Measurements from ENCODE around the gene BRAT1. TPM values are rescaled to one million over a fixed set of nuclear protein-coding genes. Genes with fewer than 3 reads are reported as not detected.
A peak's percentile ranks its signal among the peaks of the same experiment; 100 is the strongest.

The BRAT1 gene
- total and polyA plus RNA-seq, 2 donors (not counting 1 experiment from before 2014, with no cell fraction given) = 36.8 to 68.3 TPM

- TF ChIP-seq, protein P1, sequence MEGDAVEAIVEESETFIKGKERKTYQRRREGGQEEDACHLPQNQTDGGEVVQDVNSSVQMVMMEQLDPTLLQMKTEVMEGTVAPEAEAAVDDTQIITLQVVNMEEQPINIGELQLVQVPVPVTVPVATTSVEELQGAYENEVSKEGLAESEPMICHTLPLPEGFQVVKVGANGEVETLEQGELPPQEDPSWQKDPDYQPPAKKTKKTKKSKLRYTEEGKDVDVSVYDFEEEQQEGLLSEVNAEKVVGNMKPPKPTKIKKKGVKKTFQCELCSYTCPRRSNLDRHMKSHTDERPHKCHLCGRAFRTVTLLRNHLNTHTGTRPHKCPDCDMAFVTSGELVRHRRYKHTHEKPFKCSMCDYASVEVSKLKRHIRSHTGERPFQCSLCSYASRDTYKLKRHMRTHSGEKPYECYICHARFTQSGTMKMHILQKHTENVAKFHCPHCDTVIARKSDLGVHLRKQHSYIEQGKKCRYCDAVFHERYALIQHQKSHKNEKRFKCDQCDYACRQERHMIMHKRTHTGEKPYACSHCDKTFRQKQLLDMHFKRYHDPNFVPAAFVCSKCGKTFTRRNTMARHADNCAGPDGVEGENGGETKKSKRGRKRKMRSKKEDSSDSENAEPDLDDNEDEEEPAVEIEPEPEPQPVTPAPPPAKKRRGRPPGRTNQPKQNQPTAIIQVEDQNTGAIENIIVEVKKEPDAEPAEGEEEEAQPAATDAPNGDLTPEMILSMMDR (IDR thresholded peaks at IDR 0.05) = no peak
- no peak for TF ChIP-seq EZH2 (IDR thresholded peaks at IDR 0.05; ENCODE audit: borderline replicate concordance, insufficient read depth, low read depth, low read length, poor library complexity, severe bottlenecking)
- peak; percentile 22 for DNase-seq
- Histone ChIP-seq H3K27ac (ENCODE audit: low read length in 2 of 2) (no peak overlapping the region), H4K20me1 (ENCODE audit: control insufficient read depth, insufficient read depth, low read length, poor library complexity, severe bottlenecking) (peaks cover 6% of the 10 kb centered on the region), H3K4me2 (replicated peaks; ENCODE audit: low read depth, low read length, poor library complexity, severe bottlenecking) (no peak overlapping the region), H3K9ac (ENCODE audit: low read length) (no peak overlapping the region), H2AFZ (ENCODE audit: insufficient read depth, low read depth, low read length, poor library complexity, severe bottlenecking) (no peak overlapping the region), H3K27me3 (replicated peaks in 1 of 4; ENCODE audit: control extremely low read depth in 1 of 4, control insufficient read depth in 3 of 4, insufficient read depth in 4 of 4, low read length in 3 of 4) (no peaks in the 10 kb centered on the region), H3K9me3 (ENCODE audit: control extremely low read depth in 1 of 3, control insufficient read depth in 2 of 3, insufficient read depth in 1 of 3, low read length in 2 of 3) (no peaks in the 10 kb centered on the region), H3K4me3 (ENCODE audit: control extremely low read depth in 1 of 5, extremely low read depth in 1 of 5, insufficient read depth in 1 of 5, low read depth in 2 of 5, low read length in 4 of 5) (no peak overlapping the region), H3K79me2 (ENCODE audit: control insufficient read depth, insufficient read depth, low read length) (peaks cover 17% of the 10 kb centered on the region), H3K36me3 (replicated peaks in 1 of 2; ENCODE audit: control extremely low read depth in 1 of 2, control insufficient read depth in 1 of 2, extremely low read depth in 1 of 2, insufficient read depth in 2 of 2, low read length in 1 of 2) (peaks cover 1 to 80% of the 10 kb centered on the region in 2 experiments), H3K4me1 (ENCODE audit: control insufficient read depth in 2 of 2, insufficient read depth in 2 of 2, low read length in 2 of 2) (peaks cover 0 to 9% of the 10 kb centered on the region in 2 donors)
- intact Hi-C loops (cut with micrococcal nuclease) = no loop called here
- H3K4me1 Mint-ChIP-seq = peaks cover 8% of the 10 kb centered on the region
- ChIA-PET CTCF (interaction anchor here (0.6 to 1.0 kb wide), 2 partner anchors 9 to 34 kb away, joined by 3 to 5 read pairs; no protein-coding TSS in a partner anchor), POLR2A (interaction anchor here (0.6 to 0.7 kb wide), 3 partner anchors 17 to 36 kb away, joined by 4 to 5 read pairs (median 4); no protein-coding TSS in a partner anchor)
- H3K27me3 Mint-ChIP-seq = no peaks in the 10 kb centered on the region
- WGBS (ENCODE audit: insufficient coverage) = 99% methylated on average over 48 of the region's 53 CpGs
- no peak for ATAC-seq (ENCODE audit: low read depth)
- peak overlapping the region; percentile 59 for H3K27ac Mint-ChIP-seq
- H3K9me3 Mint-ChIP-seq (ENCODE audit: insufficient read depth) = no peaks in the 10 kb centered on the region
- no peak overlapping the region for H3K4me3 Mint-ChIP-seq
Observed at GRCh38 chr7:2542916-2543871, 12.1 kb downstream of the BRAT1 start.

All from B cell (primary cell).